Fibroblast of lung (primary cell): ENCODE measurements around the gene ROBO1. TPM values are rescaled to one million over a fixed set of nuclear protein-coding genes. Genes with fewer than 3 reads are reported as not detected.

ENCODE experiments used
- DNase-seq, 2 donors: peaks; one replicate each; pipeline versions ENCODE4 v3.0.0 to v3.0.0-alpha.2; 2010; ENCODE audit warnings: low read depth in 2 of 2
- H2AFZ ChIP-seq: 2 replicates; pipeline ENCODE4 v1.5.1; 2012; ENCODE audit warnings: low read length, control low read depth, inconsistent platforms
- H3K27ac ChIP-seq: 2 replicates; pipeline ENCODE4 v1.5.1; 2011; ENCODE audit warnings: low read length, control low read depth; ENCODE audit not compliant: insufficient read depth
- H3K27me3 ChIP-seq: 2 replicates; pipeline ENCODE4 v1.5.1; 2011; ENCODE audit warnings: mild to moderate bottlenecking, low read length; ENCODE audit not compliant: control insufficient read depth, insufficient read depth
- H3K36me3 ChIP-seq: 2 replicates; pipeline ENCODE4 v1.5.1; 2011; ENCODE audit warnings: low read length; ENCODE audit not compliant: control insufficient read depth, insufficient read depth
- H3K4me1 ChIP-seq: 2 replicates; pipeline ENCODE4 v1.5.1; 2011; ENCODE audit warnings: low read length; ENCODE audit not compliant: control insufficient read depth, insufficient read depth; ENCODE audit errors: extremely low read depth
- H3K4me2 ChIP-seq: 2 replicates; pipeline ENCODE4 v1.5.1; 2011; ENCODE audit warnings: low read length, control low read depth; ENCODE audit not compliant: insufficient read depth; ENCODE audit errors: extremely low read depth
- H3K4me3 ChIP-seq, 4 experiments: fragments of 200-600 bp in 1 of 4; sonication (generic) in 1 of 4; replicated peaks in 1 of 4; 2 replicates each; pipeline ENCODE4 v1.5.1; 2011 to 2016; ENCODE audit warnings: low read length in 4 of 4, low read depth in 3 of 4, mild to moderate bottlenecking in 3 of 4, control low read depth in 2 of 4, inconsistent platforms in 1 of 4, mixed read lengths in 1 of 4; ENCODE audit not compliant: insufficient read depth in 1 of 4; ENCODE audit errors: control extremely low read depth in 1 of 4
- H3K79me2 ChIP-seq: 2 replicates; pipeline ENCODE4 v1.5.1; 2012; ENCODE audit warnings: mild to moderate bottlenecking, low read length, inconsistent platforms; ENCODE audit not compliant: control insufficient read depth, insufficient read depth
- H3K9ac ChIP-seq: 2 replicates; pipeline ENCODE4 v1.5.1; 2011; ENCODE audit warnings: mild to moderate bottlenecking, low read length, control low read depth; ENCODE audit not compliant: insufficient read depth
- H3K9me3 ChIP-seq: 2 replicates; pipeline ENCODE4 v1.5.1; 2012; ENCODE audit warnings: low read depth, low read length; ENCODE audit not compliant: control insufficient read depth, insufficient read depth
- H4K20me1 ChIP-seq: 2 replicates; pipeline ENCODE4 v1.5.1; 2011; ENCODE audit warnings: low read length; ENCODE audit not compliant: control insufficient read depth, insufficient read depth; ENCODE audit errors: extremely low read depth
- CTCF ChIP-seq, 2 donors: IDR thresholded peaks in 1 of 2; conservative IDR thresholded peaks in 1 of 2; 1 replicate in 1 of 2; 2 replicates in 1 of 2; pipeline ENCODE4 v1.5.1; 2011 to 2012; ENCODE audit warnings: low read length in 2 of 2, control low read depth in 1 of 2, inconsistent platforms in 1 of 2, low read depth in 1 of 2, mild to moderate bottlenecking in 1 of 2
- EZH2 ChIP-seq: IDR thresholded peaks from 2 replicates; pipeline ENCODE4 v1.5.1; 2012; ENCODE audit warnings: low read length, control low read depth, mild to moderate bottlenecking; ENCODE audit errors: missing control alignments
- polyA plus RNA-seq, 2 donors: library from polyadenylated mRNA; depleted of rRNA in 1 of 2; stranded (reverse) in 1 of 2; unstranded in 1 of 2; fragments of >200 nt; gene quantifications; 2 replicates each; pipeline ENCODE4 v1.2.1, GENCODE V29; 2011 to 2012; ENCODE audit warnings: missing spikeins in 1 of 2
- total RNA-seq: library from RNA; depleted of rRNA; stranded (reverse); fragments of >200 nt; gene quantifications from 2 replicates; pipeline ENCODE4 v1.2.1, GENCODE V29; 2014

Gene ROBO1
- total and polyA plus RNA-seq, 2 donors (not counting 1 experiment from before 2014, with no cell fraction given): 53.8 to 104 TPM

- H3K4me3 ChIP-seq: peak overlapping the region; percentile 87 to 99 (median 92)
- no peak for TF ChIP-seq EZH2
- no peak for TF ChIP-seq CTCF (conservative IDR thresholded peaks at IDR 0.05 in 1 of 2, IDR thresholded peaks at IDR 0.05 in 1 of 2; ENCODE audit: low read depth in 1 of 2, low read length in 2 of 2)
- H4K20me1 ChIP-seq: no peaks in the 10 kb centered on the region
- no peaks in the 10 kb centered on the region for H3K9me3 ChIP-seq
- H3K9ac ChIP-seq: peak overlapping the region; percentile 87
- no peaks in the 10 kb centered on the region for H3K4me1 ChIP-seq
- H3K4me2 ChIP-seq: peak overlapping the region; percentile 89
- H3K36me3 ChIP-seq: no peaks in the 10 kb centered on the region
- H2AFZ ChIP-seq: peak overlapping the region; percentile 82
- peaks cover 18% of the 10 kb centered on the region for H3K79me2 ChIP-seq
- H3K27me3 ChIP-seq: no peaks in the 10 kb centered on the region
- peak overlapping the region; percentile 96 for H3K27ac ChIP-seq
- no peak for DNase-seq
These were observed 749.5 kb downstream of the ROBO1 start for GRCh38 chr3:79018265-79018664.

GRCh38 chr3:79016587-79017376 is 751.0 kb downstream of the ROBO1 start:
- Histone ChIP-seq H3K27me3 (no peaks in the 10 kb centered on the region), H2AFZ (peak overlapping the region; percentile 47), H3K36me3 (no peaks in the 10 kb centered on the region), H3K4me3 (peak overlapping the region; percentile 87 to 99 (median 92)), H3K79me2 (peaks cover 22% of the 10 kb centered on the region), H4K20me1 (no peaks in the 10 kb centered on the region), H3K9ac (peak overlapping the region; percentile 52), H3K27ac (peak overlapping the region; percentile 96), H3K9me3 (no peaks in the 10 kb centered on the region), H3K4me2 (peak overlapping the region; percentile 89), H3K4me1 (no peaks in the 10 kb centered on the region)
- TF ChIP-seq EZH2: no peak
- TF ChIP-seq CTCF (conservative IDR thresholded peaks at IDR 0.05 in 1 of 2, IDR thresholded peaks at IDR 0.05 in 1 of 2; ENCODE audit: low read depth in 1 of 2, low read length in 2 of 2): no peak
- peak in 1 of 2 donors; percentile 45 for DNase-seq

GRCh38 chr3:79015854-79016253 is 751.9 kb downstream of the ROBO1 start:
- Histone ChIP-seq H2AFZ (no peak overlapping the region), H3K4me2 (peak overlapping the region; percentile 89)
- DNase-seq: no peak

More at GRCh38 chr3:79015854-79016253, 751.9 kb downstream of the ROBO1 start:
- peak overlapping the region; percentile 87 to 99 (median 92) for H3K4me3 ChIP-seq
- H3K27ac ChIP-seq: no peak overlapping the region
- TF ChIP-seq EZH2 (no peak), CTCF (conservative IDR thresholded peaks at IDR 0.05 in 1 of 2, IDR thresholded peaks at IDR 0.05 in 1 of 2; ENCODE audit: low read depth in 1 of 2, low read length in 2 of 2) (no peak)
- no peaks in the 10 kb centered on the region for H3K9me3 ChIP-seq
- H4K20me1 ChIP-seq: no peaks in the 10 kb centered on the region
- no peak overlapping the region for H3K9ac ChIP-seq
- no peaks in the 10 kb centered on the region for H3K27me3 ChIP-seq
- H3K4me1 ChIP-seq: no peaks in the 10 kb centered on the region
- no peaks in the 10 kb centered on the region for H3K36me3 ChIP-seq
- peaks cover 22% of the 10 kb centered on the region for H3K79me2 ChIP-seq
